ENCODE measurements around the gene SFSWAP. TPM values are rescaled to one million over a fixed set of nuclear protein-coding genes. Genes with fewer than 3 reads are reported as not detected.
A peak's percentile ranks its signal among the peaks of the same experiment; 100 is the strongest.
"Not testable (repeated sequence)": the region's sequence is repeated elsewhere in the genome, so short reads cannot be mapped to it uniquely, and the experiment has no call there.

SFSWAP gene
- total and polyA plus RNA-seq, 2 of the 8 experiments (the other 6 are each of a cell fraction or from before 2014, with no cell fraction given), result 36.5 to 49.5 TPM

DNA sequence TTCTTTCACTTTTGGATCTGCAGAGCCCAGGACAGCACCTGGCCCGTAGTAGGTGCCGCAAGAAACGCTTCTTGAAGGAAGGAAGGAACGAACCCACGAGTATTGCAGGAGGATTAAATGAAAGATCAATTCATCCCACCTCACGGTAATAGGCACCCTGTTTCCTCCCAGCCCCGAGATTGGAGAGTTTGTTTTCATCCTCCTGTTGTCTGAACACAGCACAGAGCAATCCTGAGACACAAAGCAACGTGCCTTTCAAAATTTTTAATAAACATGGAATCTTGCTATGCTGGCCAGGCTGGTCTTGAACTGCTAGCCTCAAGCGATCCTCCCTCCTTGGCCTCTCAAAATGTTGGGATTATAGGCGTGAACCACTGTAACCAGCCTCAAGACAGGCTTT lies 48.5 kb upstream of the SFSWAP start:
- H3K9me3 ChIP-seq (ENCODE audit: insufficient read depth in 2 of 2, low read depth in 1 of 2, low read length in 1 of 2); H3K4me3 ChIP-seq (ENCODE audit: extremely low read depth in 1 of 4, insufficient read depth in 2 of 4, low read depth in 3 of 4, low read length in 4 of 4); CTCF ChIA-PET (ENCODE audit: partially characterized antibody); H3K4me1 ChIP-seq (replicated peaks in 1 of 4; ENCODE audit: control insufficient read depth in 3 of 4, insufficient read depth in 4 of 4, low read length in 3 of 4); H3K4ac ChIP-seq (replicated peaks; ENCODE audit: insufficient read length, low read depth, low read length); H3K9ac ChIP-seq (replicated peaks in 1 of 4; ENCODE audit: extremely low read depth in 1 of 4, low read depth in 3 of 4, low read length in 3 of 4); H2AK5ac ChIP-seq (ENCODE audit: low read depth, low read length); H2AFZ ChIP-seq (ENCODE audit: low read length); H3K14ac ChIP-seq (ENCODE audit: insufficient read length); H3K79me2 ChIP-seq (ENCODE audit: control insufficient read depth in 1 of 2, insufficient read depth in 2 of 2, low read length in 2 of 2); H4K8ac ChIP-seq (ENCODE audit: extremely low read depth, insufficient read depth, low read length); H4K91ac ChIP-seq (replicated peaks; ENCODE audit: insufficient read length, low read length); H3K23me2 ChIP-seq (ENCODE audit: low read depth, low read length); H2BK12ac ChIP-seq (ENCODE audit: low read depth, low read length); H2BK20ac ChIP-seq (ENCODE audit: low read length); POLR2A ChIA-PET (ENCODE audit: partially characterized antibody); DNase-seq (ENCODE audit: low read depth in 1 of 2, low spot score in 2 of 2); H4K20me1 ChIP-seq (replicated peaks in 1 of 2; ENCODE audit: control insufficient read depth in 1 of 2, insufficient read depth in 2 of 2, low read length in 2 of 2); H3K23ac ChIP-seq (ENCODE audit: insufficient read length); H2BK120ac ChIP-seq (replicated peaks; ENCODE audit: low read depth, low read length); H3K27me3 ChIP-seq (replicated peaks in 1 of 4; ENCODE audit: control insufficient read depth in 3 of 4, extremely low read depth in 1 of 4, insufficient read depth in 3 of 4, low read length in 3 of 4); H3K79me1 ChIP-seq (ENCODE audit: low read depth, low read length); H4K5ac ChIP-seq (ENCODE audit: insufficient read length, low read depth, low read length); H3K4me2 ChIP-seq (ENCODE audit: insufficient read depth in 1 of 2, low read depth in 2 of 2, low read length in 2 of 2); H2BK5ac ChIP-seq (ENCODE audit: low read depth, low read length); H2BK15ac ChIP-seq (ENCODE audit: low read length); H3K27ac ChIP-seq (ENCODE audit: low read depth, low read length); H3K56ac ChIP-seq (replicated peaks; ENCODE audit: insufficient read length, low read depth, low read length); H3K36me3 ChIP-seq (ENCODE audit: control insufficient read depth in 2 of 4, insufficient read depth in 4 of 4, low read length in 3 of 4): not testable (repeated sequence)
- peak; percentile 68 for FAIRE-seq
- 78% methylated on average over 10 of the region's 10 CpGs; no CpG with 5 or more reads in 1 of the 2 experiments for WGBS, 2 experiments (ENCODE audit: extremely low coverage in 1 of 2, insufficient coverage in 1 of 2, insufficient read length in 1 of 2, insufficient replicate concordance in 2 of 2, low coverage in 1 of 2, low lambda C conversion rate in 2 of 2, missing lambda C conversion rate in 1 of 2)
- H3K18ac ChIP-seq (ENCODE audit: extremely low read depth, low read length), result peak overlapping the region; percentile 32; the same call in 1 of the 2 replicates

DNA sequence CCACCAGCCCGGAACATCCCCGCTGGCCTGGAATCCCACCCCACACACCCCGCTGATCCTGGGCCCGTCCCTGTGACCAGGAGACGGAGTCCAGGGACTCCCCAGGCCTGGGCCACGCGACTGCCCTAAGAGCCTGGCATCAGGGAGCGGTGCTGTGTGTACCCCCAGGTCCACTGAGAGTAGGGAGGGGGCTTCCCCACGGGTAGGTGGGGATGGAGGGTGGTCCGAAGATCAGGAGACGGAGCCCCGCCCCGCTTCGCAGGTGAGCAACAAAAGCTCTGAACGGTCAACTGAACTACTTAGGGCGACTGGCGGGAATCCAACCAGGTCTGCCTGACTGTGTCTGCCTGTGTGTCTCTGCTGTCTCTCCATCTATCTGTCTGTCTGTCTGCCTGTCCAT lies 45.2 kb upstream of the SFSWAP start:
- CTCF ChIA-PET (ENCODE audit: partially characterized antibody); H3K79me1 ChIP-seq (ENCODE audit: low read depth, low read length); H3K18ac ChIP-seq (ENCODE audit: extremely low read depth, low read length); H4K8ac ChIP-seq (ENCODE audit: extremely low read depth, insufficient read depth, low read length); H4K20me1 ChIP-seq (replicated peaks in 1 of 2; ENCODE audit: control insufficient read depth in 1 of 2, insufficient read depth in 2 of 2, low read length in 2 of 2); H3K9ac ChIP-seq (replicated peaks in 1 of 4; ENCODE audit: extremely low read depth in 1 of 4, low read depth in 3 of 4, low read length in 3 of 4); FAIRE-seq; H2BK15ac ChIP-seq (ENCODE audit: low read length); H3K4me1 ChIP-seq (replicated peaks in 1 of 4; ENCODE audit: control insufficient read depth in 3 of 4, insufficient read depth in 4 of 4, low read length in 3 of 4); H4K91ac ChIP-seq (replicated peaks; ENCODE audit: insufficient read length, low read length); H3K36me3 ChIP-seq (ENCODE audit: control insufficient read depth in 2 of 4, insufficient read depth in 4 of 4, low read length in 3 of 4); H3K79me2 ChIP-seq (ENCODE audit: control insufficient read depth in 1 of 2, insufficient read depth in 2 of 2, low read length in 2 of 2); H3K9me3 ChIP-seq (ENCODE audit: insufficient read depth in 2 of 2, low read depth in 1 of 2, low read length in 1 of 2); H3K27me3 ChIP-seq (replicated peaks in 1 of 4; ENCODE audit: control insufficient read depth in 3 of 4, extremely low read depth in 1 of 4, insufficient read depth in 3 of 4, low read length in 3 of 4); H2BK5ac ChIP-seq (ENCODE audit: low read depth, low read length); H2BK20ac ChIP-seq (ENCODE audit: low read length); H3K27ac ChIP-seq (ENCODE audit: low read depth, low read length); H3K4ac ChIP-seq (replicated peaks; ENCODE audit: insufficient read length, low read depth, low read length); H3K56ac ChIP-seq (replicated peaks; ENCODE audit: insufficient read length, low read depth, low read length); H2BK120ac ChIP-seq (replicated peaks; ENCODE audit: low read depth, low read length); H2AFZ ChIP-seq (ENCODE audit: low read length); H3K14ac ChIP-seq (ENCODE audit: insufficient read length); H3K23ac ChIP-seq (ENCODE audit: insufficient read length); H3K4me3 ChIP-seq (ENCODE audit: extremely low read depth in 1 of 4, insufficient read depth in 2 of 4, low read depth in 3 of 4, low read length in 4 of 4); POLR2A ChIA-PET (ENCODE audit: partially characterized antibody); H3K4me2 ChIP-seq (ENCODE audit: insufficient read depth in 1 of 2, low read depth in 2 of 2, low read length in 2 of 2); H3K23me2 ChIP-seq (ENCODE audit: low read depth, low read length); DNase-seq (ENCODE audit: low read depth in 1 of 2, low spot score in 2 of 2); H2AK5ac ChIP-seq (ENCODE audit: low read depth, low read length); H2BK12ac ChIP-seq (ENCODE audit: low read depth, low read length); H4K5ac ChIP-seq (ENCODE audit: insufficient read length, low read depth, low read length): not testable (repeated sequence)
- WGBS, 2 experiments (ENCODE audit: extremely low coverage in 1 of 2, insufficient coverage in 1 of 2, insufficient read length in 1 of 2, insufficient replicate concordance in 2 of 2, low coverage in 1 of 2, low lambda C conversion rate in 2 of 2, missing lambda C conversion rate in 1 of 2), result 92% methylated on average over 13 of the region's 17 CpGs; no CpG with 5 or more reads in 1 of the 2 experiments
